ENCODE data around the gene PAPPA2. TPM values are rescaled to one million over a fixed set of nuclear protein-coding genes. Genes with fewer than 3 reads are reported as not detected.

Gene PAPPA2
- total RNA-seq, 2 donors from 2014 or later, result 0.19 to 1.2 TPM

DNA sequence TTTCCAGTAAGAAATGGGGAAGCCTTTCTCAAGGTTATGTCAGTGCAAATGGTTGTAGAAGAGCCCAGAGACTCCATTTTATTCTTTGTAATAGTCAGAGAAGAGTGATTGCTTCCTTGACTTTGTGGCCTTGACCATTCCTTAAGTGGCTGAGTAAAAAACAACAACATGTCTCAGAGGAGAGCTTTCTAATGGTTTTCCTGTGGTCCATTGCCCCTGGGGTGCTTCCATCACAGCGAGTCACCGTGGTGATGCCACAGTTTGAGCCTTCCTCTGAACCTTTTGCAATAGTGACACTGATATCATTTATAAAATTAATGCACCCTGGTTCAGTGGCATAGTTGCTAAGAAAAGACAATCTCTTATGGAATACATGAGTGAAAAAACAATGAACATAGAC, 38.6 kb downstream of the PAPPA2 start:
- H3K4me3 ChIP-seq, result no peak overlapping the region
- no peak for DNase-seq (ENCODE audit: low spot score)
- no peaks in the 10 kb centered on the region for H3K4me1 ChIP-seq
- no peak overlapping the region for H3K27ac ChIP-seq
- no peaks in the 10 kb centered on the region for H3K36me3 ChIP-seq
- no peaks in the 10 kb centered on the region for H3K27me3 ChIP-seq
- TF ChIP-seq, protein P1, sequence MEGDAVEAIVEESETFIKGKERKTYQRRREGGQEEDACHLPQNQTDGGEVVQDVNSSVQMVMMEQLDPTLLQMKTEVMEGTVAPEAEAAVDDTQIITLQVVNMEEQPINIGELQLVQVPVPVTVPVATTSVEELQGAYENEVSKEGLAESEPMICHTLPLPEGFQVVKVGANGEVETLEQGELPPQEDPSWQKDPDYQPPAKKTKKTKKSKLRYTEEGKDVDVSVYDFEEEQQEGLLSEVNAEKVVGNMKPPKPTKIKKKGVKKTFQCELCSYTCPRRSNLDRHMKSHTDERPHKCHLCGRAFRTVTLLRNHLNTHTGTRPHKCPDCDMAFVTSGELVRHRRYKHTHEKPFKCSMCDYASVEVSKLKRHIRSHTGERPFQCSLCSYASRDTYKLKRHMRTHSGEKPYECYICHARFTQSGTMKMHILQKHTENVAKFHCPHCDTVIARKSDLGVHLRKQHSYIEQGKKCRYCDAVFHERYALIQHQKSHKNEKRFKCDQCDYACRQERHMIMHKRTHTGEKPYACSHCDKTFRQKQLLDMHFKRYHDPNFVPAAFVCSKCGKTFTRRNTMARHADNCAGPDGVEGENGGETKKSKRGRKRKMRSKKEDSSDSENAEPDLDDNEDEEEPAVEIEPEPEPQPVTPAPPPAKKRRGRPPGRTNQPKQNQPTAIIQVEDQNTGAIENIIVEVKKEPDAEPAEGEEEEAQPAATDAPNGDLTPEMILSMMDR (IDR thresholded peaks at IDR 0.05), result no peak
- H3K9me3 ChIP-seq, result no peaks in the 10 kb centered on the region

DNA sequence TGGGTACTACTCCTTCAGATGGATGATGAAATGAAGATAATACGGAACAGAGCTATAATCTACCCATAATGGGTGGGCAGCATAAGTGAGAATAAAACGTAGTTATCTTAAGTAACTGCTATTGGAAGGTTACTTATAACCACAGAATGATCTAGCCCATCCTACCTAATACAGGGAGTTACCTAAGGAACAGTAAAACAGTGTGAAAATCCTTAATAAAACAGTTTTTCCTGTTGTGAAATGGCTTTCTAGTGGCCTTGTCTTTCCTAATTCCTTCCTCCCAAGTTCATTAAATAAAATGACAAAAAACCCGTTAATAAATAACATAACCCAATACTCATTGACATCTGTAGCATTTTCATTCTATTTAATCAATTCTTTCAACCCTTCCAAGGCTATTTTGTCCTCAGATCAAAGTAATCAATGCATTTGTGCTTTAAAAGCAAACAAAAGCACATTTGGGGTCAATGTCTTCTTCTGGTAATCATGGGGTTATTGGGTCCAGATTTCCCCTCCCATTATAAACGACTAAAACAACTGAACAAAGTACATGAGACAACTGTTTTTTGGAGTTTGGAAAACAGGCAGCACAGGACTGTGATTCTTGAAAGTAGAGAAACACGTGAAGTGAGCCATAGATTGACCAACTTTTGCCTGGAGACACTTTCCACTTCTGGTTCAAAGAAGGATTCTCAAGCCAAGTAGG, 42.0 kb downstream of the PAPPA2 start:
- DNase-seq (ENCODE audit: low spot score), result no peak
- no peak overlapping the region for H3K4me3 ChIP-seq
- no peaks in the 10 kb centered on the region for H3K4me1 ChIP-seq
- TF ChIP-seq, protein P1 (IDR thresholded peaks at IDR 0.05), result no peak
- no peaks in the 10 kb centered on the region for H3K27me3 ChIP-seq
- H3K27ac ChIP-seq, result no peak overlapping the region
- no peaks in the 10 kb centered on the region for H3K9me3 ChIP-seq
- H3K36me3 ChIP-seq, result no peaks in the 10 kb centered on the region

DNA sequence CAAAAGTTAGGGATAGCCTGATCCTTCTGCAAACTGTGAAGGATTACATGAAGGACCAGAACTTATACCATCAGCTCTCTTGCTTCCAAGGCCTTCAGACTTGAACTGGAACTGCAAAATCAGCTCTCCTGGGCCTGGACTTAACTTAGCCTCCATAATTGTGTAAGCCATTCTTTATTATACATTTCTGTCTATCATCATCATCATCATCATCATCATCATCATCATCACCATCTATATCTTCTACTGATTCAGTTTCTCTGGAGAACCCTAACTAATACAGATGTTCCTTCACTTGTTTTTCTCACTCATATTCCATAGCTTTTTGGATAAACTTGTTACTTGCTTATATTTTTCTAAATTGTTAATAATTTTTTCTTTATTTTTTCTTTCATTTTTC, 50.0 kb downstream of the PAPPA2 start:
- H3K36me3 ChIP-seq, result no peaks in the 10 kb centered on the region
- H3K4me1 ChIP-seq, result no peaks in the 10 kb centered on the region
- no peaks in the 10 kb centered on the region for H3K27me3 ChIP-seq
- no peak overlapping the region for H3K27ac ChIP-seq
- DNase-seq (ENCODE audit: low spot score), result no peak
- no peak overlapping the region for H3K4me3 ChIP-seq
- TF ChIP-seq, protein P1 (IDR thresholded peaks at IDR 0.05), result no peak
- H3K9me3 ChIP-seq, result no peaks in the 10 kb centered on the region

DNA sequence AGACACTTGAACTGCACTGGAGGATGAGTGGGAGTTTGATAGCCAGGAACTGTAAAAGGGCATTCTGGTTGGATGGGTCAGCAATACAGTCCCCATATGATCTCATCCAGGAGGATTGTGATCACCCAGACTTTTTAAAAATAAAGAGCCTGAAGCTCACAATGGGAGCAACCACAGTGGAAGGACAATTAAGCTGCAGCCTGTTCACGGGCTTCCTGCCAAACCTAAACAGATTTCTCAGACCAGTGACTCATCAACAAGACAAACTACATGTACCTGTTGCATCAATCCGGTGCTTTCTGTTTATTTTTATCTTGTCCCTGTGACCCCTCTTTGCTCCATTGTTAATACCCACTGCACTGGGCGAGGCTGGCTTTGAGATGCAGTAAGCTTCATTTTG, 52.3 kb downstream of the PAPPA2 start:
- no peaks in the 10 kb centered on the region for H3K9me3 ChIP-seq
- TF ChIP-seq, protein P1 (IDR thresholded peaks at IDR 0.05), result no peak
- H3K27ac ChIP-seq, result no peak overlapping the region
- DNase-seq (ENCODE audit: low spot score), result no peak
- H3K4me1 ChIP-seq, result no peaks in the 10 kb centered on the region
- H3K36me3 ChIP-seq, result no peaks in the 10 kb centered on the region
- H3K27me3 ChIP-seq, result no peaks in the 10 kb centered on the region
- H3K4me3 ChIP-seq, result no peak overlapping the region

DNA sequence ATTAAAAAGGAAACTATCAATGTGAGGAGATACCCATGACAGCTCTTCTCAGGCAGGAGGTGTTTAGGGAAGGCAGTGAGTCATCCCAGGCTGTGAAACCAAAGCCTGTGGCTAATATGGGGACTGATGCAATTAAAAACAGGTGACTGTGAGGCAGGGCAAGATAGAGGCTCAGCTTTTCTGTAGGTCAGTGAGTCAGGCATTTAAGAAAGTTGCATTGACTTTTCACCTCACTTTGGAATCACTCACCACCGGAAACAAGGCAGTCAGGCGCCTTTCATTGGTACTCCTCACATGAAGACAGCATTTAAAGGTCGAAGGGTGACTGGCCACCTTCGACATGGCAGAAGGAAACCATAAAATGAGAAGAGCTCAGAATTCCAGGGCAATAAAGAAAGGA, 54.5 kb downstream of the PAPPA2 start:
- no peaks in the 10 kb centered on the region for H3K9me3 ChIP-seq
- no peak for DNase-seq (ENCODE audit: low spot score)
- no peaks in the 10 kb centered on the region for H3K4me1 ChIP-seq
- no peak overlapping the region for H3K27ac ChIP-seq
- no peaks in the 10 kb centered on the region for H3K36me3 ChIP-seq
- H3K27me3 ChIP-seq, result no peaks in the 10 kb centered on the region
- TF ChIP-seq, protein P1 (IDR thresholded peaks at IDR 0.05), result no peak
- H3K4me3 ChIP-seq, result no peak overlapping the region

DNA sequence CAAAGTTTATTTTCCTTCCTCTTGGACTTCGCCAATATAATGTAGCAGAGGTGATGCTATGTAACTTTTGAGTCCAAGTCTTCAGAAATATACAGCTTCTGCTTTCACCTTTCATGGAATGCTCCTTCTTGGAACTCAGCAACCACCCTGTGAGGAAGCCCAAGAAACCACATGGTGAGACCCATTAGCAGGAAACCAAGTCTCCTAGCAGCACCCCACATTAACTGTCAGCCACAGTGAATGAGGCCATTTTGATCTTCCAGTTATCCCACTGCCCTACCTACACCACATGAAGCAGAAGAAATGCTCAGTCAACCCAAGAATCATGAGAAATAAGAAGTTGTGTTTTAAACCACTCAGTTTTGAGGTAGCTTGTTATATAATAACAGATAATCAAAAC, 58.2 kb downstream of the PAPPA2 start:
- H3K27me3 ChIP-seq, result no peaks in the 10 kb centered on the region

More for the DNA sequence above, 58.2 kb downstream of the PAPPA2 start:
- Histone ChIP-seq H3K4me1 (no peaks in the 10 kb centered on the region), H3K4me3 (no peak overlapping the region), H3K9me3 (no peaks in the 10 kb centered on the region), H3K27ac (no peak overlapping the region), H3K36me3 (no peaks in the 10 kb centered on the region)
- TF ChIP-seq, protein P1 (IDR thresholded peaks at IDR 0.05), result no peak
- no peak for DNase-seq (ENCODE audit: low spot score)
